ENCODE results near the gene CD74. TPM values are rescaled to one million over a fixed set of nuclear protein-coding genes. Genes with fewer than 3 reads are reported as not detected.

The CD74 gene
- total RNA-seq, 1 experiment from 2014 or later: 19.5 TPM

GRCh38 chr5:150457121-150457520 is 44.4 kb upstream of the CD74 start:
- Histone ChIP-seq H2BK15ac (ENCODE audit: low read depth, low read length) (no peak overlapping the region), H2AK5ac (ENCODE audit: insufficient read length, low read length) (no peak overlapping the region), H3K23me2 (ENCODE audit: insufficient read length, low read depth, low read length, poor library complexity, severe bottlenecking) (no peaks in the 10 kb centered on the region), H3T11ph (ENCODE audit: low read length) (no peak overlapping the region), H3K9me3 (ENCODE audit: control insufficient read depth, low read depth, low read length) (no peaks in the 10 kb centered on the region), H3K4me2 (ENCODE audit: insufficient read depth, insufficient read length, low read length) (no peak overlapping the region), H3K14ac (ENCODE audit: insufficient read depth, low read length) (no peak overlapping the region), H2AFZ (ENCODE audit: low read length) (no peak overlapping the region), H3K9ac (ENCODE audit: extremely low read depth, insufficient read length, low read length) (no peak overlapping the region), H3K4me1 (ENCODE audit: insufficient read depth, low read length) (peaks cover 7% of the 10 kb centered on the region; the same call in 1 of the 2 replicates), H3K18ac (ENCODE audit: insufficient read length, low read depth, low read length) (no peak overlapping the region), H3K27ac (ENCODE audit: insufficient read length, low read depth, low read length) (no peak overlapping the region), H3K23ac (ENCODE audit: insufficient read length, low read depth, low read length) (no peak overlapping the region), H2BK5ac (ENCODE audit: insufficient read length, low read length) (no peak overlapping the region), H3K27me3 (ENCODE audit: insufficient read depth, low read length) (no peaks in the 10 kb centered on the region), H4K20me1 (ENCODE audit: control insufficient read depth, insufficient read depth, insufficient read length) (no peaks in the 10 kb centered on the region), H3K56ac (ENCODE audit: insufficient read length, low read depth, low read length) (no peak overlapping the region), H3K4ac (ENCODE audit: low read depth, low read length) (no peak overlapping the region), H3K79me1 (ENCODE audit: insufficient read depth, low read depth, low read length, poor library complexity, severe bottlenecking) (no peaks in the 10 kb centered on the region), H4K91ac (ENCODE audit: insufficient read length, low read depth, low read length) (no peak overlapping the region), H3K79me2 (ENCODE audit: insufficient read depth, low read length) (no peaks in the 10 kb centered on the region), H4K8ac (replicated peaks; ENCODE audit: insufficient read length, low read depth, low read length) (no peak overlapping the region), H2BK20ac (ENCODE audit: low read depth, low read length, poor library complexity, severe bottlenecking) (no peak overlapping the region), H2BK120ac (ENCODE audit: low read depth, low read length, poor library complexity, severe bottlenecking) (no peak overlapping the region), H4K5ac (ENCODE audit: insufficient read length, low read depth, low read length) (no peak overlapping the region), H2BK12ac (ENCODE audit: insufficient read length, low read depth, low read length) (no peak overlapping the region)
- TF ChIP-seq CTCF (conservative IDR thresholded peaks at IDR 0.05): no peak
- H3K27me3 Mint-ChIP-seq (ENCODE audit: low read depth): no peaks in the 10 kb centered on the region
- peak overlapping the region in 1 of 3 experiments; percentile 17; a peak in 1 of 7 replicates for H3K27ac Mint-ChIP-seq
- peaks cover 0 to 2% (median 0%) of the 10 kb centered on the region in 3 experiments; a peak in 1 of 7 replicates for H3K36me3 Mint-ChIP-seq (ENCODE audit: insufficient read depth in 1 of 3, low read depth in 3 of 3)
- H3K9me3 Mint-ChIP-seq: peaks cover 0 to 3% of the 10 kb centered on the region in 2 experiments; a peak in 2 of 5 replicates
- H3K4me1 Mint-ChIP-seq: peaks cover 32 to 36% of the 10 kb centered on the region in 2 experiments
- peak; percentile 40 for DNase-seq
- no CpG with 5 or more reads among the region's 6 CpGs for WGBS (ENCODE audit: extremely low coverage, insufficient read length, low lambda C conversion rate)
- H3K4me3 Mint-ChIP-seq: 0 out of 5 replicates have a peak overlapping the region, but pooled peaks of 1 of the 2 experiments have one; percentile 6
